Activated CD4-positive, alpha-beta T cell treated with anti-CD3 and anti-CD28 coated beads, Interleukin-2, amount 50 U/mL, for 1 hour (primary cell): Measurements from ENCODE around the gene OR2A7.
"Not testable (repeated sequence)": the region's sequence is repeated elsewhere in the genome, so short reads cannot be mapped to it uniquely, and the experiment has no call there.

Experiments used
- DNase-seq: peaks from one replicate; pipeline ENCODE4 v3.0.0-alpha.2; 2020

Gene OR2A7, protein sequence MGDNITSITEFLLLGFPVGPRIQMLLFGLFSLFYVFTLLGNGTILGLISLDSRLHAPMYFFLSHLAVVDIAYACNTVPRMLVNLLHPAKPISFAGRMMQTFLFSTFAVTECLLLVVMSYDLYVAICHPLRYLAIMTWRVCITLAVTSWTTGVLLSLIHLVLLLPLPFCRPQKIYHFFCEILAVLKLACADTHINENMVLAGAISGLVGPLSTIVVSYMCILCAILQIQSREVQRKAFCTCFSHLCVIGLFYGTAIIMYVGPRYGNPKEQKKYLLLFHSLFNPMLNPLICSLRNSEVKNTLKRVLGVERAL

DNA sequence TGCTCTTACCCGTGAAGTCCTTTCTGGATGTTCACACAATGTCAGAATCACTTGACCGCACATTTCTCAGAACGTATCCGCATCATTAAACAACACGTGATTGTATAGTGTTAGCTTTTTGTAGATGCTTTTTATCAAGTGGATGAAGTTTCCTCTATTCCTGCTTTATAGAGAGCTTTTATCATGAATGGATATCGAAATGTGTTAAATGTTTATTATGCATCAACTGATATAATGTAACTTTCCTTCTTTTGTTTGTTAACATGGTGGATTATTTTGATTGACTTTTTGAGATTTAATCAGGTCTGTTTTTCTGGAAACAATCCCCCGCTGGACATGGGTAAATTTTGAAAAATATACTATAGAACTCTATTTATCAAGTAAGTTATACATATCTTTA, at the start of gene OR2A7:
Gene OR2A7 (minus strand): TSS at position 101 of the 400 bp plus-strand sequence. CDS start 5,164 bp downstream, outside the sequence.
- DNase-seq, result not testable (repeated sequence)

DNA sequence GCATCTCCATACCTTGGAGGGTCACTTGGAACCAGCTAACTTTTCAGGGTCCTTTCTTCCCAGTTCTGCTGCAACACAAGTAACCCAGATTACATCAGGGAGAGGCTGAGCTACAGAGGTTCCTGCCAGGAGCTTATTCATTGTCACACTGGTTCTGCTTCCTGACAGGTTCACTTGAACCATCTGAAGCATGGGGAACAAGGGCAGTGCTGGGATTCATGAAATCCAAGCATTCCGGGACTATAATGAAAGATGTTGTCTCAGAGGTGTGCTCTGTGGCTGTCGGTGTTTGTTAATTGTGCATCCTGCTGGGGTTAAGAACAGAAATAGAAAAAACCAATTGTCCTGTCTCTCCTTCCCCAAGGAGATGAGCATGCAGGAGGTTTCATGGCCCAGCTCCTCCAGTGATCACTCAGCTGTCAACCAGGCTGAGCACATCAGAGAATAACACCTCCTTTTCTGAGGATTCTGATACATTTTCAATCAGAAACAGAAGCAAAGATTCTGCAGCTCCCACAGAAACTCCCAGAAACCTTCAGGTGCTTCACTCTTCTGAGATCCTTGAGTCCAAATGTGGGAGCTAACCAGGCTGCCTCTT, 47.4 kb upstream of the OR2A7 start, which contains the start of gene OR2A1:
Gene OR2A1 (plus strand): TSS at position 548 of the 598 bp plus-strand sequence. CDS start 5,706 bp downstream, outside the sequence.
- not testable (repeated sequence) for DNase-seq

GRCh38 chr7:144311218-144311617, 46.6 kb upstream of the OR2A7 start:
- DNase-seq, result not testable (repeated sequence)

DNA sequence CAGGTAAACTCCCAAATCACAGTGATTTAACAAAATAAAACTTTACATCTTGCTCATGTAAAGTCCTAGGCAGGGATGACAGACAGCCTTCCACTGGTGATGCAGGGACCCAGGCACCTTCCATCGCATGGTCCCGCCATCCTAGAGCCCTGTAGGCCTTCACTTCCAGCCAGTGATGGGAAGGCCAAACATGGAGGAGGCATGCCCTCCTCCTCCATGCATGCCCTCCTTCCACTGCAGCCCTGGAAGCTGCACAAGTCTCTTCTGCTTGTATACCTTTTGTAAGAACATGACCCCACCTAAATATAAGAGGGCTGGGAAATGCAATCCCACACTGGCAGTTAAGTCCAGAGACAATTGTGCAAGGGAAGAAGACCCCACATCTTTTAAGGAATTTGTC, 45.1 kb upstream of the OR2A7 start:
- DNase-seq, result not testable (repeated sequence)

GRCh38 chr7:144305156-144305555, 40.6 kb upstream of the OR2A7 start:
- DNase-seq, result not testable (repeated sequence)

DNA sequence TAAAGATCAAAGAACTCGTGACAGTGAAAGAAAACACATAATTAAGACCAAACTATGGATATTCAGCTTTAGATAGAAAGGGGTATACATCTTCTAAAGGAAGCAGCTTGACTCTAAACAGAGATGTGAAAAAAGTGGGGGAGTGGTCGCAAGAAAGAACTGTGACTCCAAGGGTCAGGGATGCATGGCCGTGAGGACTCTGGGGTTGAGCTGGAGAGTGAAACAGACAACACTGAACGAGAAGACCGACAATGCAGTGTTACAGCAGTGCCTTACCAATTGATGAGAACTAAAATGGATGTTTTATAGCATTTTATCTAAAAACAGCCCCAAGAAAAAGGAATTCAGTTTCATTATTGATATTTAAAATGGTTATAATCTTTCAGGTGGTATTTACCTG, 39.0 kb upstream of the OR2A7 start:
- DNase-seq, result not testable (repeated sequence)

DNA sequence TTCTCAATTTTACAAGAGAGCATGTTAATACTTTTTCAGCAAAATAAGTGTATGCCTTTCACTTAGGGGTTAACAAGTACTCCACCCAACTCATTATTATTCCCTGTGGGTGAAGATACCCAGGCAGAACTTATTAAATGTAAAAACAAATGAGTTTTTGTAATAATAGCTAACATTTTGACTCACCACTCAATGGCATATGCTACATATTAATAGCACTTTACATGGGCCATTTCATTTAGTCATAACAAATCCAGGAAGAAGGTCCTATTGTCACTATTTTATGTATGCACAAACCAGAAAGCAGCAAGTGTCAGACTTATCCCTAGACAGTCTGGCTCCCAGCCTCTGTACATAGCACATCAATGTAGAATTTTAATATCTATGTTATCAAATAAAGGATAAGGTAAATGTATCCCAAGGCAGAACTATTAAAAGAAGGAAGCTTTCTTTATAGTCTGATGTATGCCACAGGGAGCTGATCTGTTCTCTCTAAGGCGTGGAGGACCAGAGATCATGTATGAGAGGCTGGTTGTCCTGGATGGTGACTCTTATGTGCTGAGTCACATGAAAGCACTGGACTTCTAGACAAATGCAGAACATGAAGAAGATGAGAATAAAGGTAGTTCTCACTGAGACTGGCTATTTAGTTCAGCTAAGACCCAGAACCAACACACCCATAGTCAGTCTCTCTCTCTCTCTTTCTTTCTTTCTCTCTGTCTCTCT, 38.1 kb upstream of the OR2A7 start:
- DNase-seq, result not testable (repeated sequence)

- DNase-seq, result not testable (repeated sequence)
Measured at GRCh38 chr7:144293794-144294499, 29.4 kb upstream of the OR2A7 start.

- not testable (repeated sequence) for DNase-seq
Measured at GRCh38 chr7:144292384-144293161, 28.0 kb upstream of the OR2A7 start.

GRCh38 chr7:144291607-144292006, 27.0 kb upstream of the OR2A7 start:
- not testable (repeated sequence) for DNase-seq

DNA sequence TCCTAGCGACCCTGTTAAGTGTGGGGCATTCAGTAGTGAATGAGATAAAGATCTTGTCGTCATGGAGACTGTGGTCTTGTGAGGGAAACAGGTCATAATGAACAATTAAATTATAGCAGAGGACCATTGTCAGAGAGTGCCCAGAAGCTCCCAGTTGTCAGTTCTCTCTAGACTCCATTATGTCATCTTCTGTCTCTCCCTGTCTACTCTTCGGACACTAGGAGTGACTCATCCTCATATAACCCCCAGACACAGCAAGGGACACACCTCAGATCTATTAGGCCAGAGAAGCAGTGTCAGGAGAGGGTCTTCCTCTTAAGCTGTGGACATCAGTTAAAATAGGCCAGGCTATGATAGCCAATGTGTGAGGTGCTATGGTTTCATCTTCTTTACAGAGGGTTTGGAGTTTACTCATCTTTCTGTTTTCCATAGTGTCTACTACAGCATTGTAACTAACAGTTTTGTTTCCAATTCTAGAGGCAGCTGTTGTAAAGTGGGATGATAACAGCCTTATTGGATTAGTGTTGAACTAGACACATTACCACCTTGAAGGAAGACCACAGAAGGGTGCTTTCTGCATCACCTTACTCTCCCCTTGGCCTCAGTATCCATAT, 22.7 kb upstream of the OR2A7 start:
- not testable (repeated sequence) for DNase-seq

GRCh38 chr7:144283716-144284115, 19.1 kb upstream of the OR2A7 start:
- not testable (repeated sequence) for DNase-seq

- DNase-seq, result not testable (repeated sequence)
Measured at GRCh38 chr7:144282490-144282889, 17.9 kb upstream of the OR2A7 start.

- not testable (repeated sequence) for DNase-seq
Measured at GRCh38 chr7:144281981-144282380, 17.4 kb upstream of the OR2A7 start.

DNA sequence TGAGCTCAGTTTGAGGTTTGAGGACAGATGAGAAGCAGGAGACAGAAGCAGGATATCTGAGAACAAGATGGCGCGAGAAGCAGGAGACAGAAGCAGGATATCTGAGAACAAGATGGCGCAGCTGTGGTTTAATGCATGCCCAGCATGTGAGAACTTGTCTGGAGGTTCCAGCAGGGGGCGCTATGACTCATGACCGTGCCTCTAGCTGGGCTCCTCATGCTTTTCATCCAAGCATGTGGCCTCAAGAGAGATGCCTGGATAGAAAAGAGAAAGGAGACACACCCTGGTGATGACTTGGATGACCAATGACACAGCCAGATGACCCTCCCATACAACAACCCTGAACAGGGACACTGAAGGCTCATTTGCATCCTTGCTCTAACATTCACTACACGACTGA, 15.4 kb upstream of the OR2A7 start:
- not testable (repeated sequence) for DNase-seq

GRCh38 chr7:144275281-144275680, 10.7 kb upstream of the OR2A7 start:
- not testable (repeated sequence) for DNase-seq

DNA sequence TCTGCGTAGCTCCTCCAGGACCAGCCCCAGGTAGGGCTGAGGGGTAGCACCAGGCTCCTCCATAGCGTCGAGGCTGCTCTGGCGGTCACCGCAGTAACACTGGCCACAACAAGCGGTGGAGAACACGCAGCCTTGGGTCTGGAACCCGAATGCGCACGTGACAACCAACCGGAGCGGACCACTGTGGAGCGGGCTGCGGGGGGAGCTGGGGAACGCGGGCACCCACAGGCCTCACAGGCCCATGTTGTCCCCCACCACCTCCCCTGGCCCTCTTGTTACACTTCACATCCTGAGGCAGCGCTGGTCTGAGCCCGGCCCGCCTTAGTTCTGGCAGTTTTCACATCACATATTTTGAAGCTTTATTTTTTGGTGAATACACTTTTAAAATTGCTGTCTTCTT, 4.6 kb upstream of the OR2A7 start, which contains the start of gene CTAGE8:
Gene CTAGE8 (minus strand): TSS at position 101 of the 400 bp plus-strand sequence. CDS start 38 bp downstream, at position 63.
- DNase-seq, result not testable (repeated sequence)

GRCh38 chr7:144262128-144262527, 2.5 kb downstream of the OR2A7 start:
- DNase-seq, result not testable (repeated sequence)

DNA sequence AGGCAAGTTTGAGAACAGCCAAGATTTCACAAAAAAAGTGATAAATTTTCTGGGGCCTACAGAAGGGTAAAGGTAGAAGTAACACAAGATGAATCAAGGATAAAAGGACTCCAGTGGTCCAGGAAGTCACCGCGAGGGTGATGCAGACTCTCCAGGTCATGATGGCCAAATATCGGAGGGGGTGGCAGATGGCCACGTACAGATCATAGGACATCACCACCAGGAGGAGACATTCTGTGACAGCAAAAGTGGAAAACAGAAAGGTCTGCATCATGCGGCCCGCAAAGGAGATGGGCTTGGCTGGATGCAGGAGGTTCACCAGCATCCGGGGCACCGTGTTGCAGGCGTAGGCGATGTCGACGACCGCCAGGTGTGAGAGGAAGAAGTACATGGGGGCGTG, 5.5 kb downstream of the OR2A7 start:
- not testable (repeated sequence) for DNase-seq

GRCh38 chr7:144256112-144256511, 8.5 kb downstream of the OR2A7 start:
- no peak for DNase-seq

DNA sequence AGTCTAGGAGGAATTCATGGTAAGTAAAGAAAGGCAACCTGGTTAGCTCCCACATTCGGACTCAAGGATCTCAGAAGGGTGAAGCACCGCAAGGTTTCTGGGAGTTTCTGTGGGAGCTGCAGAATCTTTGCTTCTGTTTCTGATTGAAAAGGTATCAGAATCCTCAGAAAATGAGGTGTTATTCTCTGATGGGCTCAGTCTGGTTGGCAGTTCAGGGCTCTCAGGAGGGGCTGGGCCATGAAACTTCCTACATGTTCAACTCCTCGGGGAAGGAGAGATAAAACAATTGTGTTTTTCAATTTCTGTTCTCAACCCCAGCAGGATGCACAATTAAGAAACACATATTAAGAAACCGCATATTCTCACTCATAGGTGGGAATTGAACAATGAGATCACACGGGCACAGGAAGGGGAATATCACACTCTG, 9.1 kb downstream of the OR2A7 start:
- no peak for DNase-seq
